Activated CD8-positive, alpha-beta memory T cell treated with anti-CD3 and anti-CD28 coated beads for 48 hours (primary cell): ENCODE results near the gene SHISA9.

ENCODE experiments used
- DNase-seq, 3 experiments: peaks; one replicate each; pipeline ENCODE4 v3.0.0-alpha.2; 2020; ENCODE audit warnings: low read depth in 2 of 3, low spot score in 2 of 3

Gene SHISA9

DNA sequence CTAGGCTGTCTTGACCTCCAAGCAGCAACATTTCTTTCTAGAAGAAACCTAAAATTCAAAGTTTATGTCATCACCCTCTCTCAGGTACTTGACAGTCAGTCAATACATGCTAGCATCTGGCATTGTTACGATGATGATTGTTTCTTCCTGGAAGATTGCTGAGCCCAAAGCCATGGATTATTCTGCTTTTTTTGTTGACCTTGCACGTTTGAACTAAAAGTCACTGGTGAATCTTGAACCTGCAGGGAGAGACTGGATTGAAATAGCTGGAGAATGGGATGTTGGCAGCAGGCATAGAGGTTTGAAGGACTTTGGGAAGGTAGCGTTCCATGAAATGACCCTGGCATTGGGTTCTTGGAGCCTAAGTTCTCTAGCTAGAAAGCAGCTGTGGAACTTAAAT is 42.9 kb downstream of the SHISA9 start:
- no peak for DNase-seq

DNA sequence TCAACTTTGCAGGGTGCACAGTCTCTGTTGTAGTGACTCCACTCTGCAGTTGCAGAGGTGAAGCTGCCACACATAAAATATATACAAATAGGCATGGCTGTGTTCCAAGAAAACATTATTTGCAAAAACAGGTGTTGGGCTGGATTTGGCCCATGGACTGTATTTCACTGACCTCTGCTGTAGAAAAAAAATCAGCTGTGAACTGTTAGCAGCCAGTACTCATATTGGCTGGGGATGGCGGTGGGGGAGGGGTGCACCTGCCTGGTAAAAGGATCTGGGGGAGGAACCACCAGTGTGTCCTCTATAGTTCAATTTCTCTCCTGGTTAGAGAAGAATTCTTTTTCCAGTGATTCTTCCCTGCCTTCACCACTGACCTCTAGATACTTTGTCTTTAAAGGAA is 50.0 kb downstream of the SHISA9 start:
- DNase-seq: no peak

DNA sequence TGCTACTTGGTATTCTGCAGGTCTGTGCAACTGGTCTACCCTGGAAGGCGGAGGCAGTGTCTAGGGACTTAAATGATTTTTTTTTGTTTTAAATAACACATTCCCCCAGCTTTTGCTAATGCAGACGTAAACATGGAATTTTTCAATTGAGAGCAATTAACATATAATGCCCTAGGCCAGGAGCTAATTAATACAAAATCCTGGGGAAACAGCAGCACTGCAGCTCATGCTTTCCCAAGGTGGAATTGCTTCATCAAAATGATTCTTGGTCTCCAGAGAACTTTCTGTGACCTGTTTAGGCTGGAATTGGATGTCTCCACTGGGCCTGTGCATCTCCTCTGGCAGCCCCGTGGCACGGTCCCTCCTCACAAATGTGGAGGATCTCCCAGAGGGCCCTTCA is 50.6 kb downstream of the SHISA9 start:
- no peak for DNase-seq

DNA sequence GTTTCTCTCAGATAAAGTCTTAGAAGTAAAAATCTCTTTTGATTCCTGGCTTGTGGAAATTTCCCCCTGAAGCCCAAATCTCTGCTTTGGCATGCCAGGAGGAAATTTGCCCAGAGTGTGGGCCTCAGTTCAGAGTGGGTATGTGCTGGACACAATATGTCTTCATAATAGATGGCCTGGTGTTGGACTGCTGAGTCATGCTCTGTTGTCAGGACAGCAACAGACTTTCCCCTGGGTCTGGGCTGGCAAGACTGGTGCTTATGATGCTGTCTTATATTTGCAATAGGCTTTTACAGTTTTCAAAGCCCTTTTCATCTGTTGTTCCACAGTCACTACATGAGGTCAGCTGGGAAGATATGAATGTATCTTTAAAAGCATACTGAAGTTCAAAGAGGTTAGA is 57.0 kb downstream of the SHISA9 start:
- no peak for DNase-seq

DNA sequence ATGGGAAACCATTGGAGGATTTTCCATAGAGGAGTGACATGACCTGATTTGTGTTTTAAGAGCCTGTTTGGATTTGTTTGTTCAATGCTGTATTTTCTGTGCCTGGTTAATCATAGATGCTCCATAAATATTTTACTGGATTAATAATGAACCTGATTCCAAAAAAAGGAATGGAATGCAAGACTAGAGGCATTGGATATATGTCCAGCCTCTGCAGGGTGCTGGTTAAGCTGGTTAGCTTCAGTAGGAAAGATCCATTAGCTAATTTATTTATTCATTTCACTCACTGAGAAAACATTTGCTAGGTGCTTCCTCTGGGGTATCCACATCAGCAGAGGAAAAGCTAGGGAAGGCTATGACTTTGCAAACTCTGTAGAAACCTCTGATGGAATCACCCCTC is 57.7 kb downstream of the SHISA9 start:
- no peak for DNase-seq

DNA sequence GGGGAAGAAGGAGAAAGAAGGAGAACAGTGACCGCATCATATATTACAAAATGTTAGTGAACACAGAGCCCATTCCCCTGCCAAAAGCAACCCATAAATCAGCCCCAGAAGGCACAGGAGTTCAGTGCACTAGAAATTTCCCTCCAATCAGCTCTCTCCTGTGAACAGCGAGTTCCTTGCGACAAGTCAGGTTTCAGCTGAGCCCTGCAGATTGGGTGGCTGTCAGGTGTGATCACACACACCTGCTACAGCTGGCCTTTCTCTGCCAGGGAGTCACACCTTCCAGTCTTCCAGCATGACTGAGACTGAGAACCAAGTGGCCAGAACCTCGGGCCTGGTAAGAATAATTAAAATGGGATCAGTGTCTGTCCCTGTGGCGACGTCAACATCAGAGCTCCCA is 60.2 kb downstream of the SHISA9 start:
- no peak for DNase-seq

DNA sequence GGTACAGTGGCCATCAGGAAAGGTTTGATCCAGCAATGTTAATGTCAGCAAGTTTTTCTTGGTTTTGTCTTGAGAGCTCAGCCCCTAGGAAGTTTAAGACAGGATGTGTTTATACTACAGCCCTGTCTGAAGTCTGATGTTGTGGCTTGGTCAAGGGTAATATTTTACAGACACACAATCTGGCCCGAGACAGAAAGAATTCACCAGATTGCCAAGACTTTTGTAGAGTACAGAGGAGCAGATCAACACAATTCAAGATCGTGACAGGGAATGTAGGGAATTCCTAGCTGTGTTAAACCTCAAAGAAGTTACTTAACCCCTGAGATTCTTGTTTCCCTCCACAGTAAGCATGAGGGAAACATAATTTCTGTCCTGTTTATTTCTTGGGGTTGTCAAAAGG is 63.1 kb downstream of the SHISA9 start:
- no peak for DNase-seq

DNA sequence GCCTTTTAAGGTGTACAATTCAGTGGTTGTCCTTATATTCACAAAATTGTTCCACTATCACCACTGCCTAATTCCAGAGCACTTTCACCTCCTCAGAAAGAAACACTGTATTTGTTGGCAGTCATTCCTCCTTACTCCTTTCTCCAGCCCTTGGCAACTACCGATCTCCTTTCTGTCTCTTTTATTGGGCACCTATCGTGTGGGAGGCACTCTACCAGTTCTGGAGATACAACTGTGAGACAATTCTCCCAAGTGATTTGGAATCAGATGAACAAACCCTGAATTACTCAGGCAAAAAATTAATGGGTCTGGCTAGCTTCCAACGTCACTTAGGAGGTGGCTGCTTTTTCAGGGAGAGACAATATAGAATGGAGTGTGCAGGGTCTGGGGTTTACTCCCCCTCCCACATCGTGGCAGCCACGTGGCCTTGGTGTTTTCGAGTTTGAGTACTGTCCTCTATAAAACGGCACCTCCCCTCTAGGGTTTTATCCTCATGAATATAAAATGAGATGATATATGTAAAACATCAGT is 63.9 kb downstream of the SHISA9 start:
- no peak for DNase-seq

DNA sequence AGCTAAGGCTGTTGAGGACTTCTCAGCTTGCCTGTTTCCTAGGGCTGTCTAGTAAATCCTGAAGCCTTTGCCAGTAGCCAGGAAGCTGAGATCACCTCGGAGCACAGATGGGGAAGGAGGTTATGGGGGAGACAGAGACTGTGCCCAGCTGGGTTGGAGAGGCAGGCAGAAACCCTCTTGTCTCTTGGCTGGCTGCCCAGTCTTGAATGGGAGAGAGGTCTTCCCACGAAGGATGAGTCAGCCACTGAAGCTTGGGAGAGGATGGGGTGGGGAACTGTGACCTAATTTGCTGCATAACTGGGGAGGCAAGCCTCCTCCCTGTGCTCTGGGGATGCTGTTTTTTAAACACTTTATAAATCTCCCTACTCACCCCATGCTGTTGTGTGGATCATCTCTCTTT is 69.8 kb downstream of the SHISA9 start:
- DNase-seq: no peak

DNA sequence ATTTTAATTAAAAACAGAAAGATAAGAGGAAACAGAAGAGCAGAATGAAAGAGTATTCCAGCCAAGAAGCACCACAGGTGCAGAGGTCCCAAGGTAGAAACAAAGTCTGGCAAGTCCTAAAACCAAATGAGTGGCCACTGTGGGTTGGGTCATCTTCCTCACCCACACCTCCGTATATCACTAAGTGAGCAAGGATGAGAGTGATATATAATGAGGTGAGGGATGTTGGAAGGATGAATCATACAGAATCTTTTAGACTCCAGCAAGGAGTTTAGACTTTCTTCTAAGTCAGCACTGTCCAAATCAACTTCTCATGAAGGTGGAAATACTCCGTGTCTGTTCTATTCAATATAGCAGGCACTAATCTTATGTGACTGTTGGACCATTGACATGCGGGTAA is 70.8 kb downstream of the SHISA9 start:
- DNase-seq: no peak

DNA sequence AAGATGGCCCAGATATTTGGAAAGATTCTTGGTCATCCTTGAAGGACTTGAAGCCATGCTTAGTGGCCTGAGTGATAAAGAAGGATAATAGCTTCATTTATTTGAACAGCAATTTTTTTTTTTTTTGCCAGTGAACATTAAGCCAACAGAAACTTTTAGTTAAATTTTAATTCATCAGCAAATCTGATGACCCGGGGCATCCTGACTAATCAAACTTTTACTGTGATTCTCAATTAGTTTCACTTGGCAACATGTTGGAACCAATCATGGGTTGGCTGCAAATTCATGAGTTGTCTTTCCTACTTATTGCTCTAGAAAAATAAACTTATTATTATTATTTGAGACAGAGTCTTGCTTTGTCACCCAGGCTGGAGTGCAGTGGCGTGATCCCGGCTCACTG is 74.4 kb downstream of the SHISA9 start:
- DNase-seq: no peak

DNA sequence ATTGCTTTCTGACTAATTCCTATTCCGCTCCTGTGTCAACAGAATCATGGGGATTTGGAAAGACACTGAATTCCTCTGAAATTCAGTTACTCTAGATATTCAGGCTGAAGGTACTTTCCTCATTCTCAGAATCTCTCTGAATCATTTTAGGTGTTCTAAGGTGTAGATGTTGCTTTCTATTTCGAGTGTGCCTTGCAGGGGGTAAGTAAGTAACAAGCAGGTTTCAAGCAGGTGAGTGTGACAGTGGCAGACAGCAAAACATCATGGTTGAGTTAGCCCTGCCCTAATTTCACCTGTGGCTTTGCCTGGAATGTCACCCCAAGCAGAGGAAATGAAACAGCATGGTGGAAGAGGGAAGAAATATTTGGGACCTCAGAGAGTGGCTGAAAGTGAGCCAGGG is 75.1 kb downstream of the SHISA9 start:
- DNase-seq: no peak

DNA sequence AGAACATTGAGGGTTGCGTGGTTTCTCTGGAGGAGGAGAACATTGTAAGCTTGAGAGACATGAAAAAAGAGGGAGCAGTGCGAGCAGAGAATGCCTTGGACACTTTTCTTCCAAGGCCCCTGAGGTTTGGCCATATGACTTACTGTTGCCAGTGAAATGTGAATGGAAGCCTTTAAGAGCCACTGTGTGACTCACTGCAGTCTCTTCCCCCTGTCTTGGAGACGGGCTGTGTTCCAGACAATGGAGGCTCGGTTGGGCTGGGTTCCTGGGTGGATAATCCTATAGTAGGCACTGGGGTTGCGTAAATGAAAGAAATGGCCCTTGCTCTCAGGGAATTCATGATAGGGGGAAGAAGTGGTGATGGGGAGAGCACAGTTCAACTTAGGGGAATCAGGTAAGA is 75.5 kb downstream of the SHISA9 start:
- DNase-seq: no peak

DNA sequence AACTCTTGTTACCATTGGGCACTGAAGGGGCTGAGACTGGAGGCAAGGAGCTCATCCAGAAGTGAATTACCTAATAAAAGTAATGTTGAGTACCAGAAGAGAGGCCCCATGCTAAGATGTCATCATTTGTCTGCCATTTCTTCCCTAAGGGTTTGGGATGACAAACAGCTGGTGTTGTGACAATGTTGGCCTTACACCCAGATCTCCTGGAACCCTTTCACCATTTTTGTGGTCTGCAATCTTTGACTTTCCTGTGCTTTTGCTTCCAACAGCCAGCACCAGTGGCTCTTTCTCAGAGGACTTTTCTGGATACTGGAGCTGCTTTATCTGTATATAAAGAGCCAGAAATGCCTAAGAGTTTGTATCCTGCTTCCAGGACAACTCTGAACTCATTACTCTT is 84.1 kb downstream of the SHISA9 start:
- no peak for DNase-seq

DNA sequence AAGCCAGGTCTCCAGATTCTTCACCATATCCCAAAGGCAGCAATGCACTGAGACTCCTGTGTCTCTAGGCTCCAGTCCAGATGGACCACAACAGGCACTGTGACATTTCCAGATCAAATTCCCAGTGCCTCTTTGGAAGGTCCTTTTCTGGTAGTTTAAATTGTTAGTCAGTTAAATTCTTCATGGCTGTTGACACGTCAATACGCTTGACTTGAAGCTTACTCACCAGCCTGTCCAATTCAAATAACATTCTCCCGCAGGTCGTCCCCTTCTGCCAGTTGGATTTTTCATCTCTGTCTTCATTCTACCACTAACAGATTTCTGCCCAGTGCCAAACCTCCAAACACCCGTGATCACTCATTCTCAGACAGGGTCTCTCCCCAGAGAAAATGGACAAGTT is 86.7 kb downstream of the SHISA9 start:
- DNase-seq: no peak

DNA sequence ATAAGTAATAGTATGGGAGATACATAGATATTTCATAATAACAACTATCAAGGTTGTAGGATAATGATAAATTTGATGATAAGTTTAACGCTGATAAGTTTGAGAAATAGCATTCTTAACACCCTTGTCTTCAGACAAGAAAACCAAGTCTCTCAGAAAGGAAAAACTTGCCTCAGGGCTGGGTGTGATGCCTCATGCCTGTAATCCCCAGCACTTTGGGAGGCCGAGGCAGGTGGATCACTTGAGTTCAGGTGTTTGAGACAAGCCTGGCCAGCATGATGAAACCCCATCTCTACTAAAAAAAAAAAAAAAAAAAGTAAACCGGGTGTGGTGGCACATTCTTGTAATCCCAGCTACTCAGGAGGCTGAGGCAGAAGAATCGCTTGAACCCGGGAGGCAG is 90.7 kb downstream of the SHISA9 start:
- DNase-seq: no peak

DNA sequence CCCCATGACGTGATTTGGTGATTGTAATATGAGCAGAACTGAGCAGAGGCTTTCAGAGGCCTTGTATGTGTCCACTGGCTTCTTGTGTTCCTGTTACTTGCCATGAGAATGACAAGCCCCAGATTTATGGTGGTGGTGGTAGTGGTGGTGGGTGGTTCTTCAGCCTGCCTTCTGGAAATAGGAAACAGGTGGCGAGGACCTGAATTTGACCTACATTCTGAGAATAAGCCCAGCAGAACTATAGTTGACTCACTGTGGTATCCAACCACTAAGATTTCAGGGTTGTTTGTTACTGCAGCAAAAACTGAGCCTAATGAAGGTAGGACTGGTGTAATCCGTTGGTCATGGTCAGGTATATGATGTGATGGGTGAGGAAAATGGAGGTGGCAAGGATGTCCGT is 93.0 kb downstream of the SHISA9 start:
- no peak for DNase-seq

DNA sequence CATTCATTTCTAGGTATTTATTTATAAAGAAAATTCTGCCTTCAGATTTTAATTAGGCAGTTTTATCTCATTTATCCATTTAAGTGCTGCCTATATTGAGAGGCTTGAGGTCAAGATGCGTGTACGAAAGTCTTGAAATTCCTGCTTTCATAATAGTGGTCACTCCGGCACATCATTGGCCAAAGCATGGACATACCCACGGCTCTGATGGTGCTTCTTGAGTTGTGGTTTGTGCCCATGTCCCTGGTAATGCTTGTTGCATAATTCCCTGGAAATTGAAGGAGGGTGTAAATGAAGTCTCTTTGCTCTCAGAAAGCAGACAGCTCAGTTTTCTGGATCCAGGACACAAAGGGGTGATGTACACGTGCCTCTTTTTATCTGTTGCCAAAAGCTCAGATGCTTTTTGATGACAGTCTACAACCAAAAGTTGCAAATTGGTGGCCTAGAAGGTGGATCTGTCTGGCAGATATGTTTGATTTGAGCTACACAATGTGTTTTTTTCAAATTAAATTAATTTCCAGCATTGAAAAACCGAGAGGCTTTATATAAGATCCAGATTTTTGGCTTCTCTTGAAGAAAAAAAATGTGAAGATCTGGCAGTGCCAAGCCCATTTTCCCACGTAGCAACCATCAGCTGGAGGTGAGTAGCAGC is 94.4 kb downstream of the SHISA9 start:
- DNase-seq: no peak

DNA sequence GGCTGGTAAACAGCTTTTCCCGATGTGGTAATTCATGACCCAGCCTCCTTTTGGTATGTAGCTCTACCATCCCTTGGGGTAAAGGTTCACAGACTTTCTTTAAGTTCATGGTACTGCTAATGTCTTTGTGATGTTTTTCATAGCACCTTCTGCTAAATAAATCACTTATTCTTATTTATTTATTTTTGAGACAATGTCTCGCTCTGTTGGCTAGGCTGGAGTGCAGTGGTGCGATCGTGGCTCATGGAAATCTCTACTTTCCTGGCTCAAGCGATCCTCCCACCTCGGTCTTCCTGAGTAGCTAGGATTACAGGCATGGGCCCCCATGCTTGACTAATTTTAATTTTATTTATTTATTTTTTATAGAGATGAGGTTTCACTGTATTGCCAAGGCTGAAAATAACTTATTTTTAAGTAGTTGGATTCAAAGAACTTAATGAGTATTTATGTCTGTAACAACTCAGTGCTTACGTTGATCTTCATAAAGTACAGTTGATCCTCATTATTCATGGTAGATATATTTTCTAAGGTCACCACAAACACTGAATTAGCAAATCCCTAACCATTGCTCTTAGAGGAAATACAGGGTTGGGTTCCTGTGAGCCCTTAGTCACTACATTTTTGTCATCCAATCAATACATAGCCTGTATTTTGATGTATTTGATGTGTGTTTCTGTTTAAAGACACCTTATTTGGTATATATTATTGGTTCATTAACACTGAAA is 97.1 kb downstream of the SHISA9 start:
- DNase-seq: no peak

DNA sequence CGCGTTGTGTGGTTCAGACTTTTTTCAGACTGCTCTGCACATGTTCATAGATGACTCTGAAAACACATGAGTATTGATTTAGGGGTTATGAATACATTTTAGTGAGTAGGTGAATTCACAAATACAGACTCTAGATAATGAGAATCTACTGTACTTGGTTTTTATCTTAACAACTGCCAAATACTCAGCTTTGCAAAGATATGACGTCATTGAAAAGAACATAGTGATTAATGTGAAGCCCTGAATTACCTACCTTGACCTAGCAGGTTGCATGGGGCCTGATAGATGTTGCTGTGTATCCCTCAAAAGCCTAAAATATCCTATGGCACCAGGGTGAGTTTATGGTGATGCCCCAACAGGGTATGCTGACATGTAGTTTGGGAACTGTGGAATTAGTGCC is 98.0 kb downstream of the SHISA9 start:
- no peak for DNase-seq

DNA sequence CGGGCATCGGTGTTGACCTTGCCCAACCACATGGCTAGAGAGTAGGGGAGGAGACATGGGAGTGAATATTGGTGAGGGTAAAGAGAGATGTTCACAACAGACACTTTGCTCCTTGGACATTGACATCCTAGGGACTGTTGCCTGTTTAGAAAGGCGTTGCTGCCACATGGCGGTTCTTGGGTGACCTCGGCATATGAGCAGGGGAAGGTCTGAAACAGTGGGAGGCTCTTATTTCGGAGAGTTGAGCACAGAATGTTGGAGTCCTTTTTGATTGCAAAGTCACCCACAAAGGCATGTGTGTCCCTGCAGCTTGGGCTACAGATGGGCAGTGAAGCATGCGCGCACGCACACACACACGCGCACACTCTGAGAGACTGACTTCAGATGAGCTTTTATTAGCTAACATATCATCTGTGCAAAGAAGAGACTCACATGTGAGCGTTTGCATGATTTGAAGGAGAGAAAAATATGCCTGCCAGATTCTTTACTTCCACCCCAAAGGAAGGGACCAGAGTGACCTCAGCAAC is 104.4 kb downstream of the SHISA9 start:
- no peak for DNase-seq

DNA sequence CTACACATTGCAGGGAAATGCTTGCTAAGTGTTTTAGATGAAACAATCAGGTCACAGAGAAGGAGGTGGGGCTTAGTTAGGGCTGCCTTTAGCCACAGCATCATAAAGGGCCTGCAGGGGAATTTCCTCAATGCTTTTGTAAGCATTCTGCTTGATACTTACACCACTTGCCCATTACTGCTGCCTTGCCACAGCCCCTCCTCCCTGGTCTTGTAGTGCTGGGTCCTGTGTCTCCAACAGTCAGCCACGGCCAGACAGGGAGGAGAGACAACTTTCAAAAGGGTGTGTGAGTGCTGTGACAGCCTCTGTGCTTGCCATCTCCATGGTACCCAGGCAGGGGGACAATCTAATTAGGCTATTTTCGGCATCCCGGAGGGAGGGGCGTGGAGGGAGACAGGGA is 111.2 kb downstream of the SHISA9 start:
- DNase-seq: no peak

DNA sequence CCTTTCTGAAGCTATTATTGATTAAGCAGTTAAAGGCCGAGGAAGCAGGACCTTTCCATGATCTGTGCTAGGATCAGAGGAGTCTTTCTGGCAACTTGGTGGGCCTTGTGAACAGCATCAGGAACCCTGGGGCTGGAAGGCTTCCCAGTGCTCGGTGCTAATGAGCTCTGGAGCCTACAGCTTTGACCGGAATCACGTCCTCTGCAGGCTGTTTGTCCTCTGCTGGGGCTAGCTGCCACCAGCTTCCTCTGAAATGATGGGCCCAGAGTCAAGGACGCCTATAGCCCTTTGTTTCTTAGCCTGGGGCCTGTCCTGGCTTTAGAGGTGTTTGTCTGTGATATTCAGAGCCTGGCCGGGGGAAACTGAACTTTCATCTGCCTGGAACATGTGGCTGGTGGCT is 111.6 kb downstream of the SHISA9 start:
- no peak for DNase-seq
